GM19351 (cell line): ENCODE data around the gene SPRR2F.

ENCODE experiments used
- ATAC-seq: cut with Tn5 transposase; IDR thresholded peaks from one replicate; pipeline ENCODE4 v1.9.1; 2021; ENCODE audit warnings: mild to moderate bottlenecking, moderate library complexity; ENCODE audit not compliant: unreplicated experiment

SPRR2F gene

DNA sequence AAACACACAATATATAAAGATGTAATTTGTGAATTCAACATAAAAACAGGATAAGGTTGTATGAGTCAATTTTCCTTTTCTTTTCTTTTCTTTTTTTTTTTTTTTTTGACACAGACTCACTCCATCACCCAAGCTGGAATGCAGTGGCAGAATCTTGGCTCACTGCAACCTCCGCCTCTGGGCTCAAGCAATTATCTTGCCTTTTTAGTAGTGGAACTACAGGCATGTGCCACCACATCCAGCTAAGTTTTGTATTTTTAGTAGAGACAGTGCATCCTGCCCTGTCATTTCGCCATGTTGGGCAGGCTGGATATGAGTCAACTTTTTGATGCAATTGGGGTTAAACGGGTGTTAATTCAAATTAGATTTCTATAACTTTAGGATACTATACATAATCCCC, 31.6 kb downstream of the SPRR2F start:
- no peak for ATAC-seq

DNA sequence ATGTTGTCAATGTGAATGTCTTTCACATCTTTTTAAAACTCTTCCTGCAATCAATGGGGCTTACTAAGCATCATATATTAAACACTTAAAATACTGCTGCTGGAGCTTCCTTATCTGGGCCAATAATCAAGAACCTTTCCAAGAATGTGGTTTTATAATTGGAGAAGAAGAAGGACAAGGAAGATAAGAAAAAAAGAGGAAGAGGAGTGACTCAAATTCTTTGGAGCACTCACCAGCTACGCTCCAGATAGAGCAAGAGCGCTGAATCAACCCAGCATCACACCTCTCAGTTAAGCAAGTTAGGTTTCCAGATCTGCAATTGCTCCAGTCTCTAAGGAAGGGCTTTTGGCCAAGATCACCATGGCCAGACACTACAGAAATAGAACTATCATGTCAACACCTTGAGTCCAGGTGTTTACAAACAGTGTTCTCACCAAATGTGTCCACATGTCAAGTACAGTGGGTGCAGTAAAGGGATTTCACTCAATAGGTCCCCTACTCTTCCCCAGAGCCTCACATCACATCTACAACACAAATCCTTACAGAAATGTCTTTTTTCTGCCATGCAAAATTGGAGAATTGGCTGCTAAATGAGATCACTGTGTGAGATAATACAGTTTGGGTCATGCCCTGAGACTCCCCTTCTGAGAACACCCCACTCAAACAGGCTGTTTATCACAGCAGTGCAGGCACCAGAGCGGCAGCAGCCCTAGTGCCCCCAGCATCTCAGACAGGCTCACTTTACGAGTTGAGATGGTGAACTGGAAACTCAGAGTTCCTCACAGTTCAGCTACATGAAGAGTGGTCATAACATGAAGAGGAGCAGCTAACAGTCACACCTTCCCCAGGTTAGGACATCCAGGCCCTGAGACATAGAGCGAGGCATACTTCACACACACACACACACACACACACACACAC, 40.2 kb downstream of the SPRR2F start:
- no peak for ATAC-seq

DNA sequence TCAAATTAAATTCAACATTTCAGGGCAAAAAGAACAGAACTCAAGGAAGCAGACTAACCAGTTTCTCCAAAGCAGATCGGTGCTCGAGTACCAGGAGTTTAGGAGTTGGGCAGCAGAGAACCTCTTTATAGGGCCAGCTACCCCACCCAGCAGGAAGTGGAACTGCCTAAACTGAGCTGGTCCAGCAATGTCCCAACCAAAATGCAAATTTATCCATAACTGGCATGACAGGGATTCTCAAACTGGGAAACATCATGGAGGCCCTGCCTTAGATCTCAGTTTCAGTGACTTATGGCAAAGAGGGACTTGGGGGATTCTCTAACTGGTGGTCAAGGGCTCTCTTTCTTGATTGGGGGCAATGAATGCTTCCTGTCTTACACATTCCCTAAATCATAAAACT, 41.8 kb downstream of the SPRR2F start, which contains the start of gene SPRR2B:
TSS of gene SPRR2B (minus strand) at position 101 of the 400 bp plus-strand sequence. CDS start 772 bp downstream, outside the sequence.
- no peak for ATAC-seq

DNA sequence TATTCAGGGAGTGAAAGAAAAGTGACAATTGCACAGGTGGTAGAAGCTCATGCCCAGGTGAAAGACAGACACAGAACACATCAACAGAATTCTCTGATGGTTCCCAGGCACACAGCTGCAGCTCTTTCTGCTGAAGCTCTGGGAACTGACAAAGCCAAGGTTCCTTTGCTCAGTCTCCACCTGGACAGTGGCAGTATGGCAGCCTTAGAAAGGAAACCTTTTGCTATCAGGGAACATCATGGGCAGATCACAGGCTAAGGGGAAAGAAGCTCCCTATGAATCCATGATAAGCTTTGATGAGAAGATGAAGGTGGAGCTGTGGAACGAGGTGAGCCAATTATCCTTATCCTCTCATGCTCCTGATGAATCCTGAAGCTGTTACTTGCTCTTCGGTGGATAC, 43.1 kb downstream of the SPRR2F start:
- ATAC-seq = no peak
